Glomerular endothelial cell (primary cell): ENCODE measurements around the gene SPOCK2. TPM values are rescaled to one million over a fixed set of nuclear protein-coding genes. Genes with fewer than 3 reads are reported as not detected.

ENCODE experiments used
- DNase-seq: peaks from one replicate; pipeline ENCODE4 v3.0.0-alpha.2; 2011; ENCODE audit warnings: low read depth, low spot score; ENCODE audit errors: extremely low read depth
- total RNA-seq: library from RNA; depleted of rRNA; stranded (reverse); fragments of >200 nt; gene quantifications from 2 replicates; pipeline ENCODE4 v1.2.3, GENCODE V29; 2015

SPOCK2 gene
- total RNA-seq, 1 donor from 2014 or later: 0.41 TPM

DNA sequence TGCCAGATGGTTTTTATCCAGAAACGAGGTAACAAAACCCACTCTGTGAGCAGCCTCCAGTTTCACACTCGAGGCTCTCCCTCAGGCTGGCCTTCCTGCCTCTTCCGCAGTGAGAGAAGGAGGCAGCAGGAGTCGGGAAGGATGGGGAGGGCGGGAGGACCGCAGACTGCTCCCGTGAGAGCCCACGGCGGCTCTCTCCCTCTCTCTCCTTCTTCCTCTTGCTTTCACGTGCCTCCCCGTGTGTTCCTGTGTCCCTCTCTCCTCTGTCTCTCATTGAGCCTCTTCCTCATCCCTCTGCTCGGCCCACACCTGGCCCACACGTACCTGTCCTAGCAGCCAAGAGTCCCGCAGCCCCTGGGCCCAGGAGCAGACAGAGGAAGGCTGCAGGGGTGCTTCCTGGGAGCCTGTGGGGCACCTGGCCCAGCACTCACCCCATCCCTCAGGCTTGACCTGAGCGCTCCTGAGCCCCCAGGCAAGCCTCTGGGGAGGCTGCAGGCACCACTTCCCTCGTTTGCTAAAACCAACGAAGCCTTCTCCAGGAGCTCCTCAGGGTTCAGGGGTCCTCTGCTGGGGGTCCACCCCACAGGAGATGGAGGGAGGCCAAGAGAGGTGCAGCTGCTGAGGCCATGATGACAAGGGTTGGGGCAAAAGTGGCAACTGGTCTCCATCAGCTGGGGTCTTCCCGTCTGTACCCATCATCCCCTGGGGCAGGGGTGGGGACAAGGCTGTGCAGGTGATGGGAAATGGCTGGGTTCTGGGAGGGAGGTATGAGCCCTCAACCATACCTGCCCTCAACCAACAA lies 13.6 kb downstream of the SPOCK2 start:
- no peak for DNase-seq

DNA sequence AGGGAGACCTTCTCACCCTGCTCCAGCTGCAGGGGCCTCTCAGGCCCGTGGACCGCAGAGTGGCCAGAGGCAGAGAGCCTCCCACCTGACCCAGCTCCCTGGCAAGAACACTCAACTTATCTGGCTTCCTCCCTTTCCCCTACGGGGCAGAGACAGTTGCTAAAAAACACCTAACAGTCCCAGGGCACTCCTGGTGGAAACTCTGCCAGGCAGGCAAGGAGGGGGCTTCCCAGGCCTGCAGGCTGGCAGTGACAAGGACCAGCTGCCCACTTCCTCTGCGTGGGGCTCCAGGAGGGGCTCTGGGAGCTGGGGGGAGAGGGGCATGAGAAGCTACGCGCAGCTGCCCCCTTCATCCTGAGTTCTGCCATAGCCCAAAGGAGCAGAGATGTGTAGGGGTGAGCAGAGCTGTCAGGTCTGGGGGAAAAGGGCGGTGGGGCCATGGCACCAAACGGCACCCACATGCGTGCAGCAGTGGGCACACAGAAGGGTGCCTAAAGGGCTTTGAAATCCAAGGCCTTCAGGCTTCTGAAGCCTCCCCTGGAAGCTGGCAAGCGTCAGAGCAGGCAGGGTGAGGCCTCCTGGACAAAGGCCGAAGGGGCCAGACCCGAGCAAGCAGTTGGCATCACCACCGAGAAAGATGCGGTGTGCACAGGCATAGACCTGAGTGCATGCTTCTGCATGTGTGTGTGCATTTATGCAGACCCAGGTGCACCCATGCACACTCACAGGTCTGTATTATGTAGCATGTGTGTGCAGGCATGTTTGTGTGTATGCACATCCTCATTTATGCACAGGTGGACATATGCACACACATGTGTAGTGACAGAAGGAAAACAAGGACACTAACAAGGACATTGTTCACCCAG lies 14.4 kb downstream of the SPOCK2 start:
- DNase-seq: no peak

DNA sequence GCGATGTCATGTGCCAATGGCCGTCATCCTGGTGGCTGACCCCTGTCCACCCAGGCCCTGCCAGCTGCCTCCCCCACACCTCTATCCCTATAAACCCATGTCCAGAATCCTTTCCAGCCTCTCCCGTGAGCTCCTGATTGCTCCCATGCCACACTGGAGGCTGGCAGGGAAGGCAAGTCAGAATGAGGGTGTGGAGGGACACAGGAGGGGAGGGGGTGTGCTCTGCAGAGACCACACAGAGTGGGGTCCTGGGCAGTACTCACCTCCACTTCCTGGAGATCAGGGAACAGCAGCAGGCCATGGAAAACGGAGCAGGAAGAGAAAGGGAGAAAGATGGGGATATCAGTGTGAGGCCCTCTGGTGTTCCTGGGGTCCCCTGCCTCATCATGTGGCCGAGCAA lies 15.7 kb downstream of the SPOCK2 start:
- DNase-seq: no peak

DNA sequence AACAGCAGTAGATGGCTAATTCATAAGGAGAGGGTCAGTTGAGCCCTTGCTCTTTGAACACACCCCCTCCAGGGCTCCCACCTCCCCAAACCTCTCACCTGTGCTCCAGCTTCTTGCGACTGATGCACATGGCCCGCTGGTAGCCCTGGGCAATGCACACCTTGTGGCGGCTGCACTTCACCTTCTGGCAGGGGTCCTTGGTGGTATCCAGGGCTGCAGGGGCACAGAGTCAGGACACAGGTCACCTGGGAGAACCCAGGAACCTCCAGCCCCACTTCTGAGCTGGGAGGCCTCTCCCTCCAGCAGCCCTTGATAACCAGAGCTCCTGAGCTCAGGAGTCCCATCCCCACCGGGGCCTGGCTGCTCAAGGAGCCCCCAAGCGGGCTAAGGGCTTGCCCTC lies 16.3 kb downstream of the SPOCK2 start:
- no peak for DNase-seq

DNA sequence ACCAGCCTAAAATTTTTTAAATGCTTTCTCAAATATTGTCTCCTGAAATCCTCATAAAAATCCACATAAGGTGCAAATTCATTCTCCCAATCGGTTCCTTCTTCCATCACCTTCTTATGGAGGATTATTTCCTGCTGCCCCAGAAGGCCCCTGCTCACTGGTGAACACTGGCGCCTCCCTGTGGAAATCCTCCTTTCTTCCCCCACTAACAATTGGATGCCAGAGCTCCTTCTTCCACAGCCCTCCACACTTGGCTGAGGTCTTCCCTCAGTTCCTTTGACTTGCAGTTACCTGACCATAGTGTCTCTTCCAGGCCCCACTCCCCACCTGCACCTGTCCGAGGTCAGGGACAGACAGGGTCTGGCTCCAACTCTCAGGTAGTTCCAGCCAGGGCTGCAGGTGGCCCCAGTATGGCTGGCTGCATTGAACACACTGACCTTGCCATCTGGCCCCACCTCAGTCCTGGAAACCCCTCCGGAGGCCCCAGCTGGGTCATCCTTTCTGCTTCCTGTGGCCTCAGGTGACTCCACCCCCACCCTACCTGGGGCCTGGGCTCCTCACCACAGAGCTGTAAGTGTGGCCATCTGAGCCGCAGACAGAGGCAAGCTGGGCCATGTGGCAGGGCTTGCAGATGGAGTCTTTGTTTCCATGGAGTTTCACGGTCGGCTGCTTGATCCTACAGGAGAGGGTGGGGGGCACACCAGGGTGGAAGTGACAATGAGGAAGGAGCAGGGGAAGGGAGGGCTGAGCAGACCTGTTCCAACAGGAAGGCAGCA lies 18.4 kb downstream of the SPOCK2 start:
- DNase-seq: no peak

GRCh38 chr10:72068901-72069446 lies 19.4 kb downstream of the SPOCK2 start:
- no peak for DNase-seq

DNA sequence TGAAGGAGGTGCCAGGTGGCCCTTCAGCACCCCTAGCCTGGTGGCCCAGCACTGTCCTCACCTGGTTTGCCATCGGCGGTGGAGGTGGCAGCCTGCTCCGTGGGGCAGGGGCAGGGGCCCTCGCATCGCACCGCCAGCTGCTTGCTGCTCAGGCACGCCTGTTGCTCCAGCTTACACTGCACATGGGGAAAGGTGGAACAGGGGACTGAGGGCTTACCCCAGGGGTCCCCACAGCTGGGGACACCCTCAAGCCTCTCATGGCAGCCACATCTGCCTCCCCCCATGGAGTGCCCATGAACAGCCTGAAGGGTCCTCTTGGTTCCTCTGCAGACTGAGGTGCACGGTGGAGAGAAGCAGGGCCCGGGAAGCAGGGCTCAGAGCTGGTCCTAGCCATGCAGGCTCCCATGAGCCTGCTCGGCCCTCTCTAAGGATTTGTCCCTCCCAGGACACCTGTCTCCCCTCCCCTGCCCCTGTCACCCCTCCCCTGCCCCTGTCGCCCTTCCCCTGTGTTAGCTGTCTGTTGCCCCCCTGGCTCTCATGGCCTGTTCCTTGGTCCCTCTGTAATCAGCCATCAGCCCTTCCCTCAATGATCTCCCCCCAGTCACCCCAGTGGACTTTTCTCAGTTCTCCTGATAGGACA lies 20.1 kb downstream of the SPOCK2 start:
- DNase-seq: no peak

- DNase-seq: no peak
Measured at GRCh38 chr10:72067463-72068125, 20.8 kb downstream of the SPOCK2 start.

GRCh38 chr10:72066318-72067284 lies 21.8 kb downstream of the SPOCK2 start:
- no peak for DNase-seq

GRCh38 chr10:72065439-72066025 lies 22.8 kb downstream of the SPOCK2 start:
- DNase-seq: no peak

- no peak for DNase-seq
Measured at GRCh38 chr10:72063703-72064391, 24.5 kb downstream of the SPOCK2 start.

- no peak for DNase-seq
Measured at GRCh38 chr10:72062832-72063702, 25.3 kb downstream of the SPOCK2 start.

DNA sequence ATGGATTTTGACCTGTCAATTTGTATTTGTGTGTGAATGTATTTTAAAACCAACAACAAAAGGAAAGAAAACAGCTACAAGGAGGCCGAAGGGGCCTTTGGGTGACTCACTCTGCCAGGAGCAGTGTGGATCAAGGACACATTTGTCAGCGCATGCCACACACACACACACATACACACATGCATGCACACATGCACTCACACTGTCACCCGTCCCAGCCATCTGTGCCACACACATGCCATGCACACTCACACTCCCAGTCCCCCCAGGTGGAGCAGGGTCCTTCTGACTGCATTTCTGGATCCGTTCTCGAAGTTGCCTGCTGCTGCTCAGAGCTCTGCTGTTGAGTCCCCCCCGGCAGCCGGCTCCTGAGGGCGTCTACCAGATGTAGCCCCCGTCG lies 26.0 kb downstream of the SPOCK2 start:
- no peak for DNase-seq

GRCh38 chr10:72061930-72062329 lies 26.4 kb downstream of the SPOCK2 start:
- DNase-seq: no peak

DNA sequence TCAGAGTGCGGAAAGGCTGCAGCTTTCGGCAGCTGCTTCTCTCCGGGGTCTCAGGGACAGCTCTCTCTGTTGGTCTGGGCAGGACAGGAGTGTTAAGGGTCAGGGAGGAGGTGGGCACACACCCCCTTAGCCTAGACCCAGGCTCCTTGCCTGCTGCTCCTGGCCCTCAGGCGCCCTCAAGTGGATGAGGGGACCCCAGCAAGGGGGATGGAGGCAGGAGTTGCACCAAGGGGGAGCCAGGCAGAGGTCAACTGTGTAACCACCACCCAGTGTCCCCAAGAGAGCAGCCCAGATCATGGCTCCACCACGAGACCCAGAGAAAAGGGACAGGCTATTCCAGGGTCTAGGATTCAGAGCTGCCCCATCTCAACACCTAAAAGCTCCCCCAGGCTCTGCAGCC lies 26.9 kb downstream of the SPOCK2 start:
- DNase-seq: no peak

DNA sequence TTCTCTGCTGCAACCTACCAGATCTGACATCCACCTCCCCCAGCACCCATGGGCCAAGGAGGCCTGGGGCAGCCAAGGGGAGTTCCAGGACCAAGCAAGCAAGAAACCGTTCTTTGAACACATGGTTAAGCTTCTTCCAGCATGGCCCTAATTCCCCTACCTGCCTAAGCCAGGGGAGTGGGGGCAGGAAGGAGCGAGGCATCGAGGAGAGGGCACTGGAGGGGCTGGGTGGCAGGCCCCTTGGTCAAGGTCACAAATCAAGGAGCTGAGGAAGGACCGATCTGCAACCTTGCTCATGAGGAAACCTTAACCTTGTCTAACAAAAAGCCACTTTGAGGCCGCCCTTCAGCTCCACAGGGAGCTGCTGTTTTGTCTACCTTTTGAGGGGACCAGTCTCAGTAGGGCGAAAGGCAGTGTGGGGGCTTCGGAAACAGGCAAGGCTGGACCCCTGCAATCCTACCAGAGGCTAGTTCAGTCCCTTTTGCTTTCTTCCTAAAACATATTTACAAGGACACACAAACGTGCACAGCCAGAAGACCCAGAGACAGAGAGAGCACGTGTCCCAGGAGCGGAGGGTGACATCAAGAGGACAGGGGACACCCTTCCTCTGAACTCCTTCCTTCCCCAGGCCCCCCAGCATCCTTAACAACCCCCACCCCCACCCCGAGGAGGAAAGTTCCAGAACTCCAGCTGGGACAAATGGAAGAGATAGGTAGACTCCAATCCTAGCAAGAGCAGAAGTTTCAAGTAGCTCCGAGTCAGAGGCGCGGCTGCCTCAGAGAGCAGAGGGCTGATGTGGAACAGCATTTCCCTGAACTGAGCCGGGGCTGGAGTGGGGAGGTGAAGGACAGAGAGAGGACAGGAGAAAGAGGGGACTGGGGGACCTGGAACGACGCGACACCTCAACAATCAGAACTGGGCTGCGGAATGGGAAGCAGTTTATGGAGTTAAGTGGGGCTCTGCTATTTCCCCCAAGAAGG lies 28.2 kb downstream of the SPOCK2 start:
- DNase-seq: no peak
